ENCODE results near the gene CAND2. TPM values are rescaled to one million over a fixed set of nuclear protein-coding genes. Genes with fewer than 3 reads are reported as not detected.

CAND2 gene
- total and polyA plus RNA-seq, 2 of the 8 experiments (the other 6 are each of a cell fraction or from before 2014, with no cell fraction given), result 8.7 TPM

- WGBS, 2 experiments (ENCODE audit: extremely low coverage in 1 of 2, insufficient coverage in 1 of 2, insufficient read length in 1 of 2, insufficient replicate concordance in 2 of 2, low coverage in 1 of 2, low lambda C conversion rate in 2 of 2, missing lambda C conversion rate in 1 of 2), result 100% methylated on average over 1 of the region's 1 CpG; no CpG with 5 or more reads in 1 of the 2 experiments
- TF ChIP-seq BRCA1 (IDR thresholded peaks at IDR 0.05; ENCODE audit: low read depth, low read length) (no peak), POU5F1 (IDR thresholded peaks at IDR 0.05; ENCODE audit: low read depth, low read length) (no peak), JUN (IDR thresholded peaks at IDR 0.05; ENCODE audit: low read depth, low read length) (no peak), E2F6 (IDR thresholded peaks at IDR 0.05) (no peak), TBP (IDR thresholded peaks at IDR 0.05; ENCODE audit: low read depth, low read length) (no peak), ZNF274 (IDR thresholded peaks at IDR 0.05; ENCODE audit: borderline replicate concordance, extremely low read depth, low read length) (no peak), HDAC6 (IDR thresholded peaks at IDR 0.05; ENCODE audit: low read depth, low read length) (no peak)
Measured at GRCh38 chr3:12773710-12774086, 22.8 kb upstream of the CAND2 start.

More at GRCh38 chr3:12773710-12774086, 22.8 kb upstream of the CAND2 start:
- Histone ChIP-seq H3K9me3 (ENCODE audit: insufficient read depth in 2 of 2, low read depth in 1 of 2, low read length in 1 of 2) (no peaks in the 10 kb centered on the region), H4K20me1 (replicated peaks in 1 of 2; ENCODE audit: control insufficient read depth in 1 of 2, insufficient read depth in 2 of 2, low read length in 2 of 2) (no peaks in the 10 kb centered on the region), H3K4me3 (ENCODE audit: extremely low read depth in 1 of 4, insufficient read depth in 2 of 4, low read depth in 3 of 4, low read length in 4 of 4) (no peak overlapping the region), H4K91ac (replicated peaks; ENCODE audit: insufficient read length, low read length) (no peak overlapping the region), H2BK5ac (ENCODE audit: low read depth, low read length) (no peak overlapping the region), H3K79me1 (ENCODE audit: low read depth, low read length) (no peaks in the 10 kb centered on the region), H3K4me2 (ENCODE audit: insufficient read depth in 1 of 2, low read depth in 2 of 2, low read length in 2 of 2) (no peak overlapping the region), H3K23ac (ENCODE audit: insufficient read length) (no peak overlapping the region), H3K18ac (ENCODE audit: extremely low read depth, low read length) (no peak overlapping the region), H2BK20ac (ENCODE audit: low read length) (no peak overlapping the region), H4K5ac (ENCODE audit: insufficient read length, low read depth, low read length) (no peak overlapping the region), H4K8ac (ENCODE audit: extremely low read depth, insufficient read depth, low read length) (no peak overlapping the region), H2AFZ (ENCODE audit: low read length) (no peak overlapping the region), H3K27me3 (replicated peaks in 1 of 4; ENCODE audit: control insufficient read depth in 3 of 4, extremely low read depth in 1 of 4, insufficient read depth in 3 of 4, low read length in 3 of 4) (no peaks in the 10 kb centered on the region; a peak in 2 of 7 replicates), H3K23me2 (ENCODE audit: low read depth, low read length) (peaks cover 2% of the 10 kb centered on the region; the same call in 1 of the 2 replicates), H2AK5ac (ENCODE audit: low read depth, low read length) (no peak overlapping the region), H3K56ac (replicated peaks; ENCODE audit: insufficient read length, low read depth, low read length) (no peak overlapping the region), H2BK120ac (replicated peaks; ENCODE audit: low read depth, low read length) (no peak overlapping the region), H3K36me3 (ENCODE audit: control insufficient read depth in 2 of 4, insufficient read depth in 4 of 4, low read length in 3 of 4) (no peaks in the 10 kb centered on the region), H2BK12ac (ENCODE audit: low read depth, low read length) (no peak overlapping the region), H3K4ac (replicated peaks; ENCODE audit: insufficient read length, low read depth, low read length) (no peak overlapping the region), H3K79me2 (ENCODE audit: control insufficient read depth in 1 of 2, insufficient read depth in 2 of 2, low read length in 2 of 2) (no peaks in the 10 kb centered on the region), H3K4me1 (replicated peaks in 1 of 4; ENCODE audit: control insufficient read depth in 3 of 4, insufficient read depth in 4 of 4, low read length in 3 of 4) (no peaks in the 10 kb centered on the region), H3K9ac (replicated peaks in 1 of 4; ENCODE audit: extremely low read depth in 1 of 4, low read depth in 3 of 4, low read length in 3 of 4) (no peak overlapping the region), H3K14ac (ENCODE audit: insufficient read length) (no peak overlapping the region), H3K27ac (ENCODE audit: low read depth, low read length) (no peak overlapping the region), H2BK15ac (ENCODE audit: low read length) (no peak overlapping the region)
- POLR2A ChIA-PET (ENCODE audit: partially characterized antibody), result interaction anchor here (2.1 kb wide), 1 partner anchor 63 kb away, joined by 5 read pairs; no protein-coding TSS in a partner anchor
- FAIRE-seq (no peak), DNase-seq (ENCODE audit: low read depth in 1 of 2, low spot score in 2 of 2) (no peak)
- CTCF ChIA-PET (ENCODE audit: partially characterized antibody), result interaction anchor here (0.9 to 6.9 kb wide), 5 partner anchors 9 to 94 kb away, joined by 3 to 35 read pairs (median 6); no protein-coding TSS in a partner anchor

Measured in H1 (cell line).